Body of pancreas (tissue), 4 donors: ENCODE measurements around the gene LCN10. TPM values are rescaled to one million over a fixed set of nuclear protein-coding genes. Genes with fewer than 3 reads are reported as not detected.
A peak's percentile ranks its signal among the peaks of the same experiment; 100 is the strongest.

ENCODE experiments used
- ATAC-seq: fragments of 150-250 bp; one replicate; pipeline ENCODE4 v1.9.1; 2016
- DNase-seq, 4 donors: peaks; one replicate each; pipeline ENCODE4 v3.0.0-alpha.2; 2019
- H3K27ac ChIP-seq, 4 donors: fragments of 200-600 bp; sonication (generic); 1 replicate in 3 of 4; 2 replicates in 1 of 4; pipeline versions ENCODE4 v1.5.1 to v1.6.1; 2016 to 2019; ENCODE audit warnings: mild to moderate bottlenecking in 1 of 4, mixed read lengths in 1 of 4, moderate library complexity in 1 of 4
- H3K27me3 ChIP-seq, 2 donors: fragments of 200-600 bp; sonication (generic); one replicate each; pipeline ENCODE4 v1.6.0; 2016; ENCODE audit warnings: mild to moderate bottlenecking in 1 of 2
- H3K36me3 ChIP-seq, 2 donors: fragments of 200-600 bp; sonication (generic); replicated peaks in 1 of 2; 2 replicates each; pipeline ENCODE4 v1.5.1; 2016; ENCODE audit warnings: low read depth in 2 of 2; ENCODE audit not compliant: insufficient read depth in 1 of 2
- H3K4me1 ChIP-seq: fragments of 200-600 bp; sonication (generic); one replicate; pipeline ENCODE4 v1.6.0; 2016
- H3K4me3 ChIP-seq, 2 donors: fragments of 200-600 bp; sonication (generic); 1 replicate in 1 of 2; 2 replicates in 1 of 2; pipeline ENCODE4 v1.5.1; 2016 to 2019
- H3K9me3 ChIP-seq, 3 donors: fragments of 200-600 bp; sonication (generic); 1 replicate in 2 of 3; 2 replicates in 1 of 3; pipeline ENCODE4 v1.5.1; 2016
- CTCF ChIP-seq, 7 experiments: fragments of 450-650 bp in 4 of 7; fragments of 200-600 bp in 3 of 7; sonication (generic) in 3 of 7; IDR thresholded peaks; one replicate each; pipeline ENCODE4 v1.5.1; 2016 to 2019; ENCODE audit warnings: antibody characterized with exemption in 7 of 7
- POLR2A ChIP-seq, 3 donors: fragments of 450-650 bp; IDR thresholded peaks; one replicate each; pipeline ENCODE4 v1.6.1; 2016; ENCODE audit warnings: antibody characterized with exemption in 3 of 3, mild to moderate bottlenecking in 2 of 3
- WGBS, 2 donors: methylation state at CpG; one replicate each; pipeline ENCODE4 v1.1.5; 2017; 5-methylcytosine and 5-hydroxymethylcytosine counted together
- intact Hi-C: fragments of 100-400 bp; cut with DNase I; formaldehyde crosslinking; loops from one replicate; pipeline ENCODE4 v1.15.1; 2023
- total RNA-seq, 2 donors: library from RNA; depleted of rRNA; stranded (reverse); fragments of >200 nt; gene quantifications; one replicate each; pipeline ENCODE4 v1.1.0, GENCODE V29; 2016

LCN10 gene
- total RNA-seq, 2 donors from 2014 or later = 0.78 to 4.6 TPM

- Histone ChIP-seq H3K27ac (no peak overlapping the region), H3K36me3 (no peaks in the 10 kb centered on the region), H3K9me3 (no peaks in the 10 kb centered on the region), H3K4me1 (peaks cover 29% of the 10 kb centered on the region), H3K27me3 (no peaks in the 10 kb centered on the region), H3K4me3 (no peak overlapping the region)
- DNase-seq = peak in 1 of 4 donors; percentile 4
- TF ChIP-seq CTCF (IDR thresholded peaks at IDR 0.05) = no peak
- no peak for TF ChIP-seq POLR2A (IDR thresholded peaks at IDR 0.05)
- intact Hi-C loops = no loop called here
- 50 to 67% methylated on average over 32 to 38 of the region's 38 CpGs for WGBS, 2 donors
- ATAC-seq = no peak
Observed at GRCh38 chr9:136700959-136701667, 41.6 kb downstream of the LCN10 start.

GRCh38 chr9:136700304-136700703 is 42.4 kb downstream of the LCN10 start:
- peaks cover 37% of the 10 kb centered on the region for H3K4me1 ChIP-seq
- WGBS, 2 donors = 78 to 82% methylated on average over 13 of the region's 13 CpGs
- no peak for TF ChIP-seq POLR2A (IDR thresholded peaks at IDR 0.05)
- TF ChIP-seq CTCF (IDR thresholded peaks at IDR 0.05) = no peak
- H3K27ac ChIP-seq = no peak overlapping the region
- no peaks in the 10 kb centered on the region for H3K27me3 ChIP-seq
- H3K4me3 ChIP-seq = no peak overlapping the region
- DNase-seq (no peak), ATAC-seq (no peak)
- no peaks in the 10 kb centered on the region for H3K9me3 ChIP-seq
- intact Hi-C loops = no loop called here
- no peaks in the 10 kb centered on the region for H3K36me3 ChIP-seq

- WGBS, 2 donors = 63 to 86% methylated on average over 11 of the region's 11 CpGs
- no peak for TF ChIP-seq POLR2A (IDR thresholded peaks at IDR 0.05)
- no peak for TF ChIP-seq CTCF (IDR thresholded peaks at IDR 0.05)
- DNase-seq (no peak), ATAC-seq (no peak)
- no peaks in the 10 kb centered on the region for H3K36me3 ChIP-seq
- no peaks in the 10 kb centered on the region for H3K27me3 ChIP-seq
- no peaks in the 10 kb centered on the region for H3K9me3 ChIP-seq
- intact Hi-C loops = no loop called here
- peak overlapping the region; percentile 34 to 87 (median 79) for H3K27ac ChIP-seq
- no peak overlapping the region for H3K4me3 ChIP-seq
- peaks cover 53% of the 10 kb centered on the region for H3K4me1 ChIP-seq
Observed at GRCh38 chr9:136698635-136699246, 44.0 kb downstream of the LCN10 start.

- H3K27me3 ChIP-seq = no peaks in the 10 kb centered on the region
- DNase-seq = peak; percentile 48 to 70 (median 68)
- no peaks in the 10 kb centered on the region for H3K36me3 ChIP-seq
- peaks cover 61% of the 10 kb centered on the region for H3K4me1 ChIP-seq
- TF ChIP-seq CTCF (IDR thresholded peaks at IDR 0.05) (peak in 1 of 7 experiments; percentile 10), POLR2A (IDR thresholded peaks at IDR 0.05) (no peak)
- WGBS, 2 donors = 18 to 20% methylated on average over 18 to 20 of the region's 20 CpGs
- H3K27ac ChIP-seq = peak overlapping the region; percentile 67 to 87 (median 79)
- peak; percentile 6 for ATAC-seq
- H3K4me3 ChIP-seq = no peak overlapping the region
- H3K9me3 ChIP-seq = no peaks in the 10 kb centered on the region
- intact Hi-C loops = no loop called here
Observed at GRCh38 chr9:136697821-136698526, 44.8 kb downstream of the LCN10 start.
